HG03280 (cell line): ENCODE results near the gene MTFMT.
"Not testable (repeated sequence)": the region's sequence is repeated elsewhere in the genome, so short reads cannot be mapped to it uniquely, and the experiment has no call there.

ENCODE experiments used
- ATAC-seq: cut with Tn5 transposase; IDR thresholded peaks from one replicate; pipeline ENCODE4 v1.9.1; 2021; ENCODE audit warnings: mild to moderate bottlenecking, moderate library complexity; ENCODE audit not compliant: unreplicated experiment

The MTFMT gene

GRCh38 chr15:65060641-65061397, 31.4 kb upstream of the MTFMT start:
- ATAC-seq: no peak

GRCh38 chr15:65059931-65060596, 30.6 kb upstream of the MTFMT start:
- ATAC-seq: no peak

GRCh38 chr15:65059369-65059750, 29.9 kb upstream of the MTFMT start:
- no peak for ATAC-seq

- no peak for ATAC-seq
These were observed 29.2 kb upstream of the MTFMT start for GRCh38 chr15:65058394-65059368.

GRCh38 chr15:65057549-65057940, 28.1 kb upstream of the MTFMT start:
- no peak for ATAC-seq

- ATAC-seq: no peak
These were observed 27.6 kb upstream of the MTFMT start for GRCh38 chr15:65056868-65057548.

- no peak for ATAC-seq
These were observed 26.7 kb upstream of the MTFMT start for GRCh38 chr15:65056106-65056505.

GRCh38 chr15:65055201-65055870, 25.9 kb upstream of the MTFMT start:
- ATAC-seq: no peak

GRCh38 chr15:65054333-65055200, 25.1 kb upstream of the MTFMT start:
- ATAC-seq: no peak

- ATAC-seq: no peak
These were observed 23.5 kb upstream of the MTFMT start for GRCh38 chr15:65052956-65053355.

GRCh38 chr15:65051266-65051665, 21.8 kb upstream of the MTFMT start:
- ATAC-seq: no peak

GRCh38 chr15:65050270-65050669, 20.8 kb upstream of the MTFMT start:
- no peak for ATAC-seq

GRCh38 chr15:65049418-65049840, 20.0 kb upstream of the MTFMT start:
- peak; percentile 83 for ATAC-seq

- no peak for ATAC-seq
These were observed 18.8 kb upstream of the MTFMT start for GRCh38 chr15:65048241-65048640.

GRCh38 chr15:65044724-65045481, 15.5 kb upstream of the MTFMT start, which contains the start of gene SLC51B:
SLC51B (plus strand) TSS chr15:65045387; CDS start chr15:65050005, 4,618 bp downstream.
- no peak for ATAC-seq

- not testable (repeated sequence) for ATAC-seq
These were observed 14.8 kb upstream of the MTFMT start for GRCh38 chr15:65044218-65044617.

- ATAC-seq: no peak
These were observed 13.4 kb upstream of the MTFMT start for GRCh38 chr15:65042776-65043327.

- ATAC-seq: no peak
These were observed 12.3 kb upstream of the MTFMT start for GRCh38 chr15:65041787-65042186.
